Astrocyte of the cerebellum (primary cell): ENCODE results near the gene PJVK.
"Not testable (repeated sequence)": the region's sequence is repeated elsewhere in the genome, so short reads cannot be mapped to it uniquely, and the experiment has no call there.

Experiments used
- DNase-seq: peaks from one replicate; pipeline ENCODE4 v3.0.0-alpha.2; 2011; ENCODE audit warnings: low read depth
- H3K4me3 ChIP-seq: 2 replicates; pipeline ENCODE4 v1.5.1; 2011; ENCODE audit warnings: mild to moderate bottlenecking, low read depth, low read length, moderate library complexity
- in situ Hi-C: cut with HindIII; loops from 2 replicates; pipeline ENCODE4 v1.10.0; 2017; ENCODE audit warnings: low sequenced_read_pairs
- TF ChIP-seq, protein P1 (sequence below): IDR thresholded peaks from 2 replicates; pipeline ENCODE4 v1.5.1; 2012; ENCODE audit warnings: low read length, low read depth, moderate library complexity, mild to moderate bottlenecking; ENCODE audit errors: missing control alignments

The PJVK gene

GRCh38 chr2:178420463-178420999 is 30.6 kb upstream of the PJVK start:
- in situ Hi-C loops, result loop anchor here (25.0 kb wide), 1 partner anchor 283 kb away; no protein-coding TSS in a partner anchor
- no peak overlapping the region for H3K4me3 ChIP-seq
- no peak for DNase-seq
- TF ChIP-seq, protein P1, sequence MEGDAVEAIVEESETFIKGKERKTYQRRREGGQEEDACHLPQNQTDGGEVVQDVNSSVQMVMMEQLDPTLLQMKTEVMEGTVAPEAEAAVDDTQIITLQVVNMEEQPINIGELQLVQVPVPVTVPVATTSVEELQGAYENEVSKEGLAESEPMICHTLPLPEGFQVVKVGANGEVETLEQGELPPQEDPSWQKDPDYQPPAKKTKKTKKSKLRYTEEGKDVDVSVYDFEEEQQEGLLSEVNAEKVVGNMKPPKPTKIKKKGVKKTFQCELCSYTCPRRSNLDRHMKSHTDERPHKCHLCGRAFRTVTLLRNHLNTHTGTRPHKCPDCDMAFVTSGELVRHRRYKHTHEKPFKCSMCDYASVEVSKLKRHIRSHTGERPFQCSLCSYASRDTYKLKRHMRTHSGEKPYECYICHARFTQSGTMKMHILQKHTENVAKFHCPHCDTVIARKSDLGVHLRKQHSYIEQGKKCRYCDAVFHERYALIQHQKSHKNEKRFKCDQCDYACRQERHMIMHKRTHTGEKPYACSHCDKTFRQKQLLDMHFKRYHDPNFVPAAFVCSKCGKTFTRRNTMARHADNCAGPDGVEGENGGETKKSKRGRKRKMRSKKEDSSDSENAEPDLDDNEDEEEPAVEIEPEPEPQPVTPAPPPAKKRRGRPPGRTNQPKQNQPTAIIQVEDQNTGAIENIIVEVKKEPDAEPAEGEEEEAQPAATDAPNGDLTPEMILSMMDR, result no peak

- TF ChIP-seq, protein P1, result no peak
- H3K4me3 ChIP-seq, result no peak overlapping the region
- in situ Hi-C loops, result loop anchor here (25.0 kb wide), 1 partner anchor 285 kb away; no protein-coding TSS in a partner anchor
- no peak for DNase-seq
These were observed 29.1 kb upstream of the PJVK start for GRCh38 chr2:178422097-178422496.

DNA sequence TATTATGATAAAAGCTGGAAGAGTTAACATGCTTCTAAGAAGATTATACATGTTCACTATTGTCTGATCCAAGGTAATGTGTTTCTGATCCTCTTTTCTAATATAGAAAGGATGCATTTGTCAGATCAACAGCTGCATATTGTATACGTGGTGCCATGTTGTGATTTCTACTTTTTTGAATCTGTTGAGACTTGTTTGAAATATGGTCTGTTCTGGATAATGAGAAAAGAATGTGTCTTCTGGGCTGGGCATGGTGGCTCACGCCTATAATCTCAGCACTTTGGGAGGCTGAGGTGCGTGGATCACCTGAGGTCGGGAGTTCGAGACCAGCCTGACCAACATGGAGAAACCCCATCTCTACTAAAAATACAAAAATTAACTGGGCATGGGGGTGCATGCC is 27.4 kb upstream of the PJVK start:
- not testable (repeated sequence) for H3K4me3 ChIP-seq, DNase-seq
- in situ Hi-C loops, result loop anchor here (25.0 kb wide), 1 partner anchor 286 kb away; no protein-coding TSS in a partner anchor

DNA sequence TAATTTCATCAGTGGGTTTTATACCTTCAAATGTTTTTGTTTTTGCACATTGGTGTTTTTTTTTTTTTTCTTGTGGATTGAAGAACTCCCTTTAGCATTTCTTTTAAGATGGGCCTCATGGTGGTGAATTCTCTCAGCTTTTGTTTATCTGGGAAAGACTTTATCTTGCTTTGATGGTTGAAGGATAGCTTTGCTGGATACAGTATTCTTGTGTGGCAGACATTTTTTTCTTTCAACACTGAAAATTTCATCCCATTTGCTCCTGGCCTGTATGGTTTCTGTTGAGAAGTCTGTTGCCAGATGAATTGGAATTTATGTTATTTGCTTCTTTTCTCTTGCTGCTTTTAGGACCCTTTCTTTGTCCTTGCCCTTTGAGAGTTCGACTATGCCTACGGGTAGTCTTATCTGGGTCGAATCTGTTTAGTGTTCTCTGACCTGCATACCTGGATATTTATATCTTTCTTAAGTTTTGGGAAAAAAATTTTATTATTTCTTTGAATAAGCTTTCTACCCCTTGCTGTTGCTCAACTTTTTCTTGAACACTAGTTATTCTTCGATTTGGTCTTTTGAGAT is 25.8 kb upstream of the PJVK start:
- no peak overlapping the region for H3K4me3 ChIP-seq
- in situ Hi-C loops, result no loop called here
- DNase-seq, result no peak
- TF ChIP-seq, protein P1, result no peak

GRCh38 chr2:178426388-178426787 is 24.8 kb upstream of the PJVK start:
- no peak for DNase-seq
- TF ChIP-seq, protein P1, result no peak
- H3K4me3 ChIP-seq, result no peak overlapping the region
- in situ Hi-C loops, result no loop called here

DNA sequence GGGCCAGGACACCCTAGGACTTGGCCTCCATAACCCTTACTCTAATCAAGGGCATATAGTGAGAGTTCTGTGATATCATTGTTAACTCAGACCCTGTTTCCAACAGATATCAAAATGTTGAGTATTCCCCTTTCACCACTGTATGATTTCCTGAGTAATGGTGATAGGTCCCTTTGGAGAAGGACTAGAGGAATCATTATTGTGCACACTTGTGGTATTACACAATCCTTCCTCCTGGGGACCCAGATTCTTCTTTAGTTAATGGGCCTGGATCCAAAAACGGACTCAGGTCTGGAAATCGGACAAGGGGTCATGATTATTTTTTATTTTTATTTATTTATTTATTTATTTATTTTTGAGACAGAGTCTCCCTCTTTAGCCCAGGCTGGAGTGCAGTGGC is 23.7 kb upstream of the PJVK start:
- DNase-seq, result no peak
- no peak overlapping the region for H3K4me3 ChIP-seq
- in situ Hi-C loops, result no loop called here
- TF ChIP-seq, protein P1, result no peak

DNA sequence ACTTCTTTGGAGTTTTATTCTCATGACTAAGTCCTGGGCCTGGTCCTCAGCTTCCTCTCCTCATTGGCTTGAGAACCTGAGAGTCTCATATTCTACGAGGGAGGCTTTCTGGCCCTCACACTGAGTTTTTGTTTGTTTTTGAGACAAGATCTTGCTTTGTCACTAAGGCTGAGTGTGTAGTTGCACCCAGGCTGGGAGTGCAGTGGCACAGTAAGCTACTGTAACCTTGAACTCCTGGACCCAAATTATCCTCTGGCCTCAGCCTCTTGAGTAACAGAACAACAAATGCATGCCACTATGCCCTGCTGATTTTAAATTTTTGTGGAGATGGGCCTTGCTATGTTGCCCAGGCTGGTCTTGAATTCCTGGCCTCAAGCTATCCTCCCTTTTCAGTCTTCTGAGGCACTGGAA is 22.8 kb upstream of the PJVK start:
- no peak overlapping the region for H3K4me3 ChIP-seq
- TF ChIP-seq, protein P1, result no peak
- in situ Hi-C loops, result no loop called here
- DNase-seq, result no peak
